ENCODE measurements around the gene MRPL45.

GRCh38 chr17:38342886-38343607 lies 46.1 kb downstream of the MRPL45 start:
- TF ChIP-seq EP300 (IDR thresholded peaks at IDR 0.05) (no peak), POLR2A (IDR thresholded peaks at IDR 0.05) (no peak), CTCF (IDR thresholded peaks at IDR 0.05) (no peak)
